Measurements from ENCODE around the gene BANF2. TPM values are rescaled to one million over a fixed set of nuclear protein-coding genes. Genes with fewer than 3 reads are reported as not detected.
A peak's percentile ranks its signal among the peaks of the same experiment; 100 is the strongest.

Gene BANF2
- total RNA-seq, 2 experiments from 2014 or later, result not detected

DNA sequence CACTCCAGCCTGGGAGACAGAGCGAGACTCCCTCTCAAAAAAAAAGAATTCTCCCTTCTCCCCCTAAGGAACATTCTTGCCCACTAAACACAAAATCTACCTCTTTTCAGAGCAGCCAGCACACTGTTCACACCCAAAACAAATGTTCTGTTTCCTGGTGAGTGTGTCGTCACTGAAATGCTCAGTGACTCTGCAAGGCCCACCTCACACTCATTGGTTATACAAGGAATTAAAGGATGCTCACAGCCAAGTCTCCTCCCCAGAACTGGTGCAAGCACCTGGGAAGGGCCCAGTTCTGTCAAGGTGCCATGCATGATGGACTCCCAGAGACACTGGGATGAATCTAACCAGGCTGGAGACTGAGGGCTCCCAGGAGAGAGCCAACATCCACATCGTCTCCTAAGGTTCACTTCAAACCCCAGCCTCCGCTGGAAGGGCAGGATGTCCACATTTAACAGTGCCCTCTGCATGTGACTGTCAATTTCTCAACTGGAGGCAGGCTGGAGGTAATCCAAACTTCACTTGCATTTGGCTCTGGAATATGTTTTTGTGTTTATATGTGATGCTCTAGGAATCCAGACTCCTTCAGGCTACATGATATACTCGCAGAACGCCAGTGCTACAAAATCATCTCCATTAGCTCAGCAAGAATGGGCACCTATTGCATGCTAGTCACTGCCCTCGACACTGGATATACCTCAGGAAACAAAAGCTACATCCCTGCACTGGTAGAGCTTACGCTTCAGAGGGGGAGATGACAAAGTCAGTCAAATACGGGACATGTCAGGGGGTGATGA is 24.8 kb upstream of the BANF2 start:
- peaks cover 28% of the 10 kb centered on the region for H3K4me1 Mint-ChIP-seq (ENCODE audit: low read depth)
- ChIA-PET POLR2A (no interaction called here), CTCF (interaction anchor here (0.7 kb wide), 1 partner anchor 26 kb away, joined by 3 read pairs; no protein-coding TSS in a partner anchor)
- DNase-seq (no peak), ATAC-seq (no peak)
- H3K27ac Mint-ChIP-seq, result no peak overlapping the region
- H3K4me3 Mint-ChIP-seq, result no peak overlapping the region
- no peak for TF ChIP-seq CTCF (IDR thresholded peaks at IDR 0.05)
- H3K27me3 Mint-ChIP-seq, result no peaks in the 10 kb centered on the region
- H3K36me3 Mint-ChIP-seq (ENCODE audit: low read depth), result peaks cover 9% of the 10 kb centered on the region
- intact Hi-C loops (cut with micrococcal nuclease), result no loop called here
- H3K9me3 Mint-ChIP-seq, result no peaks in the 10 kb centered on the region

DNA sequence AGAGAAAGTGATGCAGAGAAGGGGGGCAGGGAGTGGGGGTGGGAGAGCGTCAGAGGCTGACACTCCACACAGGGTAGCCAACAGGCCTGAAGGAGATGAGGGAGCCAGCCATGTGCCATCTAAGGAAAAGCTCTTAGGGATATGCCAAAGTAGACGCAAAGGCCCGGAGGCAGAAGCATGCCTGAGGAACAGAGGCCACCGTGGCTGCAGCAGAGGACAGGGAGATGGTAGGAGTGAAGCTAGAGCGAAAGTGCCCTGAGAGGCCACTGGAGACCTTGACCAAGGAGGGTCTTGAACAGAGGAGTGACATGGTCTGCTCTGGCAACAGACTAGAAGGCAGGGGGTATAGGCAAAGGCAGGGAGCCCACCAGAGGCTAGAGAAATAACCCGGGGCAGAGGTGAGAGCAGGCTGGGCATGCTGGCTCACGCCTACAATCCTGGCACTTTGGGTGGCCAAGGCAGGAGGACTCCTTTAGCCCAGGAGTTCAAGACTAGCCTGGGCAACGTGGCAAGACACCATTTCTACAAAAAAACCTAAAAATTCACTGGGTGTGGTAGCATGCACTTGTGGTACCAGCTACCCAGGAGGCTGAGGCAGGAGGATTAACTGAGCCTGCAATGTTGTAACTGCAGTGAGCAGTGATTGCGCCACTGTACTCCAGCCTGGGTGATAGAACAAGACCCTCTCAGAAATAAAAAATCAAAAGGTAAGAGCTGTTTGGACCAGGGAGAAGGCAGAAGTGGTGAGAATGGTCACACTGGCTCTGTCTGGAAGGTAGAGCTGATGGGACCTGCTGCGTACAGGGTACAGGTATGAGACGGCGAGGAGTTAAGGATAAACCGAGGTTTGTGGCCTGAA is 24.0 kb upstream of the BANF2 start:
- Mint-ChIP-seq H3K9me3 (no peaks in the 10 kb centered on the region), H3K36me3 (ENCODE audit: low read depth) (peaks cover 9% of the 10 kb centered on the region), H3K4me1 (ENCODE audit: low read depth) (peaks cover 31% of the 10 kb centered on the region), H3K4me3 (no peak overlapping the region), H3K27ac (no peak overlapping the region), H3K27me3 (no peaks in the 10 kb centered on the region)
- CTCF ChIA-PET, result interaction anchor here (0.7 kb wide), 1 partner anchor 27 kb away, joined by 3 read pairs; no protein-coding TSS in a partner anchor
- intact Hi-C loops (cut with micrococcal nuclease), result no loop called here
- ATAC-seq (no peak), DNase-seq (no peak)
- no peak for TF ChIP-seq CTCF (IDR thresholded peaks at IDR 0.05)
- POLR2A ChIA-PET, result no interaction called here

DNA sequence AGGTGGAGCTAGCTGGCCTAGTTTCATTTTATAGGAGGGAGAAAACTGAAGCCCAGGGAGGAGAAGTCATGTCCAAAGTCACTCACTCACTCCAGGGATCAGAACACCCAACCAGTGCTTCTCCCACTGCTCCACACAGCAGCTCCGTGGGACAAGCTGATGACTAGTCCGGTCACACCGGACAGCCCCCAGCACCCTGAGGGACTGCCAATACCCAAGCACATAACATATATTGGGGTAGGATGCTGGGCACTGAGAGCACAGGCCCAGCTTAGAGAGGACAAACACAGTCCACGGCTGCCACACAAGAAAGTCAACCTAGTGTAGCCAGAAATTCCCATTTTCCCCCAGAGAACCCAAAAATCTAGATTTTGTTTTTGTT is 23.4 kb upstream of the BANF2 start:
- H3K27me3 Mint-ChIP-seq, result no peaks in the 10 kb centered on the region

GRCh38 chr20:17676942-17677341 is 22.8 kb upstream of the BANF2 start:
- Mint-ChIP-seq H3K27ac (no peak overlapping the region), H3K9me3 (no peaks in the 10 kb centered on the region), H3K36me3 (ENCODE audit: low read depth) (peaks cover 9% of the 10 kb centered on the region), H3K4me1 (ENCODE audit: low read depth) (peaks cover 31% of the 10 kb centered on the region), H3K4me3 (no peak overlapping the region), H3K27me3 (no peaks in the 10 kb centered on the region)
- ChIA-PET POLR2A (no interaction called here), CTCF (no interaction called here)
- no peak for TF ChIP-seq CTCF (IDR thresholded peaks at IDR 0.05)
- intact Hi-C loops (cut with micrococcal nuclease), result no loop called here
- ATAC-seq, result no peak
- no peak for DNase-seq

More for the DNA sequence above, 23.4 kb upstream of the BANF2 start:
- ATAC-seq (no peak), DNase-seq (no peak)
- H3K36me3 Mint-ChIP-seq (ENCODE audit: low read depth), result peaks cover 9% of the 10 kb centered on the region
- peaks cover 31% of the 10 kb centered on the region for H3K4me1 Mint-ChIP-seq (ENCODE audit: low read depth)
- ChIA-PET CTCF (no interaction called here), POLR2A (no interaction called here)
- no peak for TF ChIP-seq CTCF (IDR thresholded peaks at IDR 0.05)
- H3K9me3 Mint-ChIP-seq, result no peaks in the 10 kb centered on the region
- H3K27ac Mint-ChIP-seq, result no peak overlapping the region
- no peak overlapping the region for H3K4me3 Mint-ChIP-seq
- intact Hi-C loops (cut with micrococcal nuclease), result no loop called here

GRCh38 chr20:17678295-17678694 is 21.5 kb upstream of the BANF2 start:
- CTCF ChIA-PET, result interaction anchor here (5.3 to 6.4 kb wide), 2 partner anchors 13 to 219 kb away, joined by 49 to 65 read pairs; no protein-coding TSS in a partner anchor
- ATAC-seq, result no peak
- TF ChIP-seq CTCF (IDR thresholded peaks at IDR 0.05), result no peak
- H3K4me1 Mint-ChIP-seq (ENCODE audit: low read depth), result peaks cover 31% of the 10 kb centered on the region
- POLR2A ChIA-PET, result no interaction called here
- H3K36me3 Mint-ChIP-seq (ENCODE audit: low read depth), result peaks cover 6% of the 10 kb centered on the region
- no peak overlapping the region for H3K4me3 Mint-ChIP-seq
- peaks cover 4% of the 10 kb centered on the region for H3K27me3 Mint-ChIP-seq
- peak; percentile 18 for DNase-seq
- no peak overlapping the region for H3K27ac Mint-ChIP-seq
- intact Hi-C loops (cut with micrococcal nuclease), result no loop called here
- no peaks in the 10 kb centered on the region for H3K9me3 Mint-ChIP-seq

All from activated CD8-positive, alpha-beta T cell treated with anti-CD3 and anti-CD28 coated beads for 36 hours (primary cell).